Stimulated activated effector memory CD8-positive, alpha-beta T cell treated with anti-CD3 and anti-CD28 coated beads, Interleukin-12 subunit alpha, Interleukin-12 subunit beta, amount 100 ng/mL, for 72 hours (primary cell): Measurements from ENCODE around the gene EEF2.
A peak's percentile ranks its signal among the peaks of the same experiment; 100 is the strongest.

ENCODE experiments used
- ATAC-seq: fragments of 150-1000 bp; cut with Tn5 transposase; 2 replicates; pipeline ENCODE4 v1.10.0; 2021
- DNase-seq, 2 donors: peaks; one replicate each; pipeline ENCODE4 v3.0.0; 2021 to 2022; ENCODE audit warnings: low spot score in 2 of 2
- H3K27ac Mint-ChIP-seq: one replicate; pipeline ENCODE4 v1.8.0; 2022; ENCODE audit warnings: mild to moderate bottlenecking, mixed read lengths
- H3K36me3 Mint-ChIP-seq: one replicate; pipeline ENCODE4 v1.8.0; 2022; ENCODE audit warnings: mild to moderate bottlenecking, mixed read lengths
- H3K4me1 Mint-ChIP-seq: one replicate; pipeline ENCODE4 v1.8.0; 2022; ENCODE audit warnings: mixed read lengths
- H3K4me3 Mint-ChIP-seq: one replicate; pipeline ENCODE4 v1.8.0; 2022; ENCODE audit warnings: mild to moderate bottlenecking, mixed read lengths
- H3K9me3 Mint-ChIP-seq: one replicate; pipeline ENCODE4 v1.8.0; 2022; ENCODE audit warnings: mixed read lengths

The EEF2 gene

DNA sequence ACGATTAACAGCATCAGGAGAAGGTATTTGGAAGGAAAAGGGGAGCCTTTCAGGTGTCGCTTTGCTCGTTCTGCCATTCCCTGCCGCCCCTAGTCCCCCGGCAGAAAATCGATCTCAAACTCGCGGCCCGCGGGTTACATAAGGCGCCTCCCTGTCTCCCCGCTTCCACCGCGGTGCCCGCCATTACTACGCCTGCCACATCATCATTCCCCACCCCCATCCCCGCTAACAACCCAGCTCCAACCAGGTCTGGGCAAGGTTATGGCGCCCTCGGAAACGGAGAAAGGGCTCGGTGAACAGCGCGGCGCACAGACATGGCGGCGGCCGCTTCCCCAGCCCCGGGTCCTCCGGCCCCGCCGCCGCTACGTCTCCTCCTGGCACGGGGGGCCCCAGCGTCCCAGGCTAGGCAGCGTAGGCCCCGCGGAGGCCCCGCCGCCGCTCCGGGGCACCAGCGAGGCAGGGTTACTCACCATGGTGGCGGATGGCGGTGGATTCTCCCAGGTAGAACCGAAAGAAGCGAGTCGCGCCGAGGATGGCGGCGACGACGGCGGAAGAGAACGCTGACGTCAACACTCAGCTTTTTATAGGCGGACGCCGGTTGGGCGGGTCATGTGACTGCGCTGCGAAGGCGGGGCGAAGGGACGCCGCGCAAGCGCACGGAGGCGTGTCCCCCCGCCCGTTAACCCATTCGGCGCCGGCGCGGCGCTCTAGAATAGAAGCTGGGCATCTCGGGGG lies at the start of gene EEF2:
Gene EEF2 (minus strand): TSS at position 556 of the 735 bp plus-strand sequence. CDS start 83 bp downstream, at position 473.
- DNase-seq (peak; percentile 92 to 95), ATAC-seq (peak; percentile 51)
- no peaks in the 10 kb centered on the region for H3K9me3 Mint-ChIP-seq
- peak within 1 kb of the TSS; percentile 99 for H3K27ac Mint-ChIP-seq
- peaks cover 72% of the 10 kb centered on the region for H3K36me3 Mint-ChIP-seq
- H3K4me1 Mint-ChIP-seq = peaks cover 46% of the 10 kb centered on the region
- peak within 1 kb of the TSS; percentile 96 for H3K4me3 Mint-ChIP-seq

DNA sequence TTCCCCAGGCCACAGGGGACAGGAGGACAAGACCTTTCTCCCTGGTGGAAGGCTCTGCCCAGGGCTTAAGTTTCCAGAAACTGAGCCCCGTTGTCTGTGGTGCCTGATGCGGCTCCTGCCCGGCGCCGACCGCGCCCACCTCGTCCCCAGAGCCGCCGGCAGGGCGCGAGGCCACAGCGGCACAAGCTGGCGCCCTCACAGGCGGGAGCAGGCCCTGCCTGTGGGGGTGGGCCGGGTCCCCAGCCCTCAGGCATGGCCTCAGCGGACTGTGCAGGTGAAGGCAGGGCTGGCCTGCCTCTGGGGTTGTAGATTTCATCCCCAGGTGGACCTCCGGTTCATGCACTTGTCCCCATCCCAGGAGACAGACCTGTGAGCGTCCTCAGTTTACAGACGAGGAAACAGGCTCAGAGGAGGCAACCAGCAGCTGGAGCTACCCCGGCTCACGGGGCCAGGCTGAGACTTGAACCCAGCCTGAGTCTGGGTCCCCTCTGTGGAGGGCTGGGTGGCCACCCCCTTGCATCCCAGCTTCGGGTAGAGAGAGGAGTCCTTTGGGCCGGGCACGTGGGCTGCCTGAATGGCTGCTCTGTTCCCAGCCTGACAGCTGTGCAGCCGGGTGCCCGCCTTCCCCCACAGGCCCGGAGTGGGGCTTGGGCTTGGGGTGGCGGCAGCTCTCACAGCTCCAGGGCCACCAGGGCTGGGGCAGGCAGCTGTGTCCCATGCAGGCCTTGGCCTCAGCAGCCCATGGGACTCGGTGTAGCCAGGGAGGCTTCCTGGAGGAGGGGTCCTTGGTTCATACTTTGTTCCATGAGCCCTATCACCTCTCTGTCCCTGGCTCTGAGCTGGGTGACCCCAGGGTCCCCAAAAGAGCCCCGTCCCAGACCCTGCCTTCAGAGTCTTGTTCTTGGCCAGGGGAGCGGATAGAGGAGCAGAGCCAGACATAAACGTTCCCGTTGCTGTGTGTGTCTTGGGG lies 49.1 kb upstream of the EEF2 start:
- Mint-ChIP-seq H3K4me3 (no peak overlapping the region), H3K4me1 (no peaks in the 10 kb centered on the region), H3K9me3 (no peaks in the 10 kb centered on the region), H3K36me3 (peaks cover 52% of the 10 kb centered on the region), H3K27ac (no peak overlapping the region)
- ATAC-seq (no peak), DNase-seq (no peak)

DNA sequence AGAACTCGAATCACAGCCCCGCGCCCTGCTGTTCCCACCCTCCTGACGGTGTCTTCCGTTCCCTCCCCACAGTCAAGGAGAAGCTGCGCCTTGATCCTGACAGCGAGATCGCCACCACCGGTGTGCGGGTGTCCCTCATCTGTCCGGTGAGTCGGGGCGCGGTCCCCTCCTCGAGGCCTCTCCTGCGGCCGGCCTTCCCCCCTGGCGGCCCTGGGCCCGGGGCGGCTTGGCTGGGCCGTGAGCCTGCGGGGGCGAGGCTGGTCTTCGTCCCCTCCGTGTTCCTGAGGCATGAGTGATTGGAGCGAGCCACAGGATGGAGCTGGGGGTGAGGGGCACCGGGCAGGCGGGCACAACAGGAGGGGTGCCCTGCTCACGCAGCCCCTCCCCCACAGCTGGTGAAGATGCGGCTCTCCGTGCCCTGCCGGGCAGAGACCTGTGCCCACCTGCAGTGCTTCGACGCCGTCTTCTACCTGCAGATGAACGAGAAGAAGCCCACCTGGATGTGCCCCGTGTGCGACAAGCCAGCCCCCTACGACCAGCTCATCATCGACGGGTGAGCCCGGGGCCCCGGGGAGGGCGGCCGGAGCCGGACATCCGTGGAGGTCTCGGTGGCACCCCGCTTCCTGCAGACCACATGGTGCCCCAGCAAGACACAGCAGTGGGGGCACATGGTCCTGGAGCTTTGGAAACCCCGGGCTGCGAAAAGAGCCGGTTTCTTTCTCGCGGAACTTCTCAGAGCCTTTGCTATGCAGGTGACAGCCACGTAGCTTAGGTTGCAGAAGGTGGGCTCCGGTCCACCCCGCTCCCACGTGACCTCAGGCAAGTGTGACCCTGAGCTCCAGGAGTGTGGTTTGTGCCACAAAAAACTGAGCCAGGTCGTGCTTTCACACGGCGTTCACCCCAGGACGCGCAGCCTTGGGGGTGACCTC lies 48.0 kb upstream of the EEF2 start:
- H3K36me3 Mint-ChIP-seq = peaks cover 48% of the 10 kb centered on the region
- DNase-seq (no peak), ATAC-seq (no peak)
- H3K9me3 Mint-ChIP-seq = no peaks in the 10 kb centered on the region
- no peak overlapping the region for H3K4me3 Mint-ChIP-seq
- no peaks in the 10 kb centered on the region for H3K4me1 Mint-ChIP-seq
- peak overlapping the region; percentile 10 for H3K27ac Mint-ChIP-seq

DNA sequence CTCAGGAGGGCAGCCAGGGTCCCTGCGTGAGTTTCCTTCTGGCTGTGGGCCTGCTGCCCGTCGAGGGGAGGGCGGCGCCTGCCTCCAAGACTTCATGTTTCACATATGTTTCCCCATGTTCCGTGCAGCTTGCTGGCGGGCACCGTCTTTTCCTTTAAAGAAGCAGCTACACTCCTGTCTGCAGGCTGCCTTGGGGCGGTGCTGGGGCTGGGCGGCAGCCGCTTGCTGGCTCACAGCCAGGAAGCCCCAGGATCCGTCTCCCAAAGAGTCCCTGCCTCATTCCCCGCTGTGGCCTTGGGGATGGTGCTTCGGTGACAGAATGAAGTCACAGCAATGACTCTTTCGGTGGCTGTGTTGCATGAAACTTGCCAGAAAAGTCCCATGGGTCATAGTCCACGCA lies 47.2 kb upstream of the EEF2 start:
- Mint-ChIP-seq H3K36me3 (peaks cover 42% of the 10 kb centered on the region), H3K4me3 (no peak overlapping the region), H3K4me1 (no peaks in the 10 kb centered on the region), H3K27ac (peak overlapping the region; percentile 10), H3K9me3 (no peaks in the 10 kb centered on the region)
- ATAC-seq (no peak), DNase-seq (no peak)

DNA sequence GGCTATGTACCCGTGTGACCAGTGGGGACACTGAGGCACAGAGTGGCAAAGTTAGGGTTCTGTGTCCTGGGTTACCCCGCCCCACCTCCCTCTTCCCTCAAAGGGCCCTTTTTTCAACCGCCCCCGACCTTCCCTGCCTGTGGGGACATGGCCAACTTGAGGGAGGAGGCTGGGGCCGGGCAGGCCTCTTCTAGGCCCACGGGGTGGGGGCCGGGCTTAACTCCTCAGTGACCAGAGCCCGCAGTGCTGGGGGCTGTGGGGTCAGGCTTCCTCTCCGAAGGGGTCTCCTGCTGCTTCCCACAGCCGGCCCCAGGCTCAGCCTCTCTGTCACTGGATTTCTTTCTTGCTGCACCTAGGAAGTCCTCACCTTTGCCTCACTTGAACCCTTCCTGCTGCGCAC lies 46.2 kb upstream of the EEF2 start:
- no peaks in the 10 kb centered on the region for H3K9me3 Mint-ChIP-seq
- DNase-seq = no peak
- no peaks in the 10 kb centered on the region for H3K4me1 Mint-ChIP-seq
- peak overlapping the region; percentile 60 for H3K27ac Mint-ChIP-seq
- peaks cover 50% of the 10 kb centered on the region for H3K36me3 Mint-ChIP-seq
- no peak for ATAC-seq
- H3K4me3 Mint-ChIP-seq = no peak overlapping the region

DNA sequence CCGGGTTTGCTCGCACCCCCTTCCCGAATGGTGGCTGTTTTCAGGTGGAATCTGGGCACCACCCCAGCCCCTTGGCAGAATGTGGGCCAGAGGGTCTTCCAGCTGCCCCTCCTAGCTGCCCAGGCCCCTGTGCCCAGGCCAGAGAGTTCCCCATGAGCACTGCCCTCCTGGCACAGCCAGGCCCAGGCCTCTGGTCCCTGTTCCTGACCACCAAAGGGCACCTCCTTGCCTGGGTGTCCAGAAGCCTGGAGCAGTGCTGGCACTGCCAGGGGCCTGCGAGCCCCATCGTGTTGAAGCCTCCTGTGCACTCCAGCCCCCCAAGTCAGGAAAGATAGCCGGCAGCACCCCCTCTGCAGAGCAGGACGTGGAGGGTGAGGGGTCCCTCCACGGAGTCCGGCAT lies 45.7 kb upstream of the EEF2 start:
- Mint-ChIP-seq H3K27ac (peak overlapping the region; percentile 60), H3K4me3 (no peak overlapping the region), H3K4me1 (no peaks in the 10 kb centered on the region), H3K9me3 (no peaks in the 10 kb centered on the region), H3K36me3 (peaks cover 55% of the 10 kb centered on the region)
- no peak for ATAC-seq
- no peak for DNase-seq

DNA sequence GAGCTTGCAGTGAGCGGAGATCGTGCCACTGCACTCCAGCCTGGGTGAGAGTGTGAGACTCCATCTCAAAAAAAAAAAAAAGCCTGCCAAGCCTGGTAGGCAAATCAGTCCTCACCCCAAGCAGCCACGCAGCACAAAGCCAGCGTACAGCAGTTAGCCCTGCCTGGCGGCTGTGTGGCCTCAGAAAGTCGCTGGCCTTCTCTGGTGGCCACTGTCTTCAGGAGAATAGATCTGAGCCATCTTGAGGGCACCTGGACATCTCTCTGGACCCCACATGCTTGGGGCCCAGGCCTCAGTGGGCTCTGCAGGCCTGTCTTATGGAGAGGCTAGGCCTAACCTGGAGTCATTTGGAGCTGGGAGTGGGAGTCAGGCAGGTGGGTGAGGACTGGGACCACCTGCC lies 45.3 kb upstream of the EEF2 start:
- no peaks in the 10 kb centered on the region for H3K9me3 Mint-ChIP-seq

DNA sequence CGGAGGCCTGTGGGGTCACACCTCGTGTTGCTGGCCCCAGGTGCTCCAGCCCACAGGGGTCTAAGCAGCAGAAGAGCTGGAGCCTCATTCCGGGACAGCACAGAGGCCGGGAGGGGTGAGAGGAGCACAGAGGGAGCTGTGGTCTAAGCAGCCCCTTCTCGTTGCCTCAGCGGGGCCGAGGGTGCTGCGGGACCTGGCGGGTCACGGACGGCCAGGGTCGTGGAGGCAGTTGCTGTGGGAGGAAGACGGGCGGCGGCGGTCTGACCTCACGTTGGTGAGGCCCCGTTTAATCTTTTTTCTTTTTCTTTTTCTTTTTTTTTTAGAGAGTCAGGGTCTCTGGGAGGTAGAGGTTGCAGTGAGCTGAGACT lies 44.0 kb upstream of the EEF2 start:
- Mint-ChIP-seq H3K4me3 (no peak overlapping the region), H3K4me1 (no peaks in the 10 kb centered on the region), H3K9me3 (no peaks in the 10 kb centered on the region), H3K27ac (no peak overlapping the region), H3K36me3 (peaks cover 62% of the 10 kb centered on the region)
- DNase-seq (no peak), ATAC-seq (no peak)

More for the DNA sequence above, 45.3 kb upstream of the EEF2 start:
- Mint-ChIP-seq H3K36me3 (peaks cover 59% of the 10 kb centered on the region), H3K4me1 (no peaks in the 10 kb centered on the region), H3K27ac (peak overlapping the region; percentile 60), H3K4me3 (no peak overlapping the region)
- DNase-seq = no peak
- no peak for ATAC-seq

DNA sequence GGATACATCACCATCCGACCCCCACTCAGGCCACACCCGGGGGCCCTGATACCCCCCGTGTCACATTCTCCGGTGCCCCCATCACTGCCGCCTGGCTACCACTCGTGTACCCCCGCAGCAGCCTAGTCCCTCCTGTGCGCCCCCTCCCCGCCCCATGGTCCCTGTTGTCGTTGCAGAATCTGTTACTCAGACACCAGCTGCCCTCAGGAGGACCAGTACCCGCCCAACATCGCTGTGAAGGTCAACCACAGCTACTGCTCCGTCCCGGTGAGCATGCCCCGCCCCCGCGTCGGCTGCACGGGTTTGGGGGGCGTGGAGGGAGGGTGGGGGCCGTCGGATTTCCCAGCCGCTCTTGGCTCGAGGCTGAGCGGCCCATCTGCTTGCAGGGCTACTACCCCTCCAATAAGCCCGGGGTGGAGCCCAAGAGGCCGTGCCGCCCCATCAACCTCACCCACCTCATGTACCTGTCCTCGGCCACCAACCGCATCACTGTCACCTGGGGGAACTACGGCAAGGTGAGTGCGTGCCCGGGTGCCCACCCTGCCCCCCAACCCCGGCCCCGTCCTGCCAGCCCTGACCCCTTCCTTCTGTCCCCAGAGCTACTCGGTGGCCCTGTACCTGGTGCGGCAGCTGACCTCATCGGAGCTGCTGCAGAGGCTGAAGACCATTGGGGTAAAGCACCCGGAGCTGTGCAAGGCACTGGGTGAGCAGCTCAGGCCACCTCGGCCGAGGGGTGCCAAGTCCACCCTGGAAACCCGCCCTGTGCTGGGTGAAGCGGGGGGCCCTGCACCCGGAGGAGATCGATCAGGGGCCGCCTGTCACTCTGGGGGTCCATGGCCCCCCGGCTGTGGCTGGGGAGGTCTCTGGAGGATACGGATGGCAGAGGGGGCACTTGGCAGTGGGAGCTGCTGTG lies 43.3 kb upstream of the EEF2 start:
- ATAC-seq (no peak), DNase-seq (no peak)
- Mint-ChIP-seq H3K36me3 (peaks cover 62% of the 10 kb centered on the region), H3K4me3 (no peak overlapping the region), H3K27ac (no peak overlapping the region), H3K9me3 (no peaks in the 10 kb centered on the region), H3K4me1 (no peaks in the 10 kb centered on the region)

DNA sequence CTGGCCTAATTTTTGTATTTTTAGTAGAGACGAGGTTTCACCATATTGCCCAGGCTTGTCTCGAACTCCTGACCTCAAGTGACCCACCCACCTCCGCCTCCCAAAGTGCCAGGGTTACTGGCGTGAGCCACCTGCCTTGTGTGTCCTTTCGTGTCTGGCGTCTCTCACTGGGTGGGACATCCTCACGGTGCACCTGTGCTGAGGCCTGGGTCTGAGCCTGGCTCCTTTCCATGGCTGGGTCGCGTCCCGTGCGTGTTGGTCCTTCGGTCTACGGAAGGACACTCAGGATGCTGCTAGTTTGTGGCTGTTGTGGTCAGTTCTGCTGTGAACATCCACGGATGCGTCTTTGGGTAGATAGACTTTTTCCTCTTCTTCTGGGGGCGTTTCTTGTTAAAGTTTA lies 41.9 kb upstream of the EEF2 start:
- H3K36me3 Mint-ChIP-seq = peaks cover 54% of the 10 kb centered on the region
- H3K4me3 Mint-ChIP-seq = no peak overlapping the region
- DNase-seq (no peak), ATAC-seq (no peak)
- no peaks in the 10 kb centered on the region for H3K4me1 Mint-ChIP-seq
- H3K9me3 Mint-ChIP-seq = no peaks in the 10 kb centered on the region
- no peak overlapping the region for H3K27ac Mint-ChIP-seq

DNA sequence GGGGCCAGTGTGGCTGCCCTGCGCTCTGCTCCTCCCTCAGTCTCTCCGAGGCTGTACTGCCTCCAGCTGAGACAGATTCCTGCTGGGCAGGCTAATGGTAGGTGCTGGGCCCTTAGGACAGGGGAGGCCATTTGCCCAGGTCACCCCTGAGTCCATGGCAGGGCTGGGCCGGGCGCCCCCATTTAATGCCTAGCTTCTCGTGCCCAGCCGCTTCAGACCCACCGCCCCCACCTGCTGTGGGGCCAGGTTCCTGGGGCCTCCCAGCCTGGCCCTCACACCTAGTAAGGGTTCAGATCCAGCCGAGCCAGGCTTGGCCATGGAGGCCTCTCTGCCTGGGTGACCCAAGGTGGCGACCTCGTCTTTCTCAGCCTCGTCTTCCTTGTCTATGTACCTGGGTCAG lies 40.1 kb upstream of the EEF2 start:
- peak; percentile 19 for ATAC-seq
- Mint-ChIP-seq H3K9me3 (no peaks in the 10 kb centered on the region), H3K4me3 (no peak overlapping the region), H3K36me3 (peaks cover 42% of the 10 kb centered on the region), H3K4me1 (no peaks in the 10 kb centered on the region), H3K27ac (no peak overlapping the region)
- DNase-seq = no peak

DNA sequence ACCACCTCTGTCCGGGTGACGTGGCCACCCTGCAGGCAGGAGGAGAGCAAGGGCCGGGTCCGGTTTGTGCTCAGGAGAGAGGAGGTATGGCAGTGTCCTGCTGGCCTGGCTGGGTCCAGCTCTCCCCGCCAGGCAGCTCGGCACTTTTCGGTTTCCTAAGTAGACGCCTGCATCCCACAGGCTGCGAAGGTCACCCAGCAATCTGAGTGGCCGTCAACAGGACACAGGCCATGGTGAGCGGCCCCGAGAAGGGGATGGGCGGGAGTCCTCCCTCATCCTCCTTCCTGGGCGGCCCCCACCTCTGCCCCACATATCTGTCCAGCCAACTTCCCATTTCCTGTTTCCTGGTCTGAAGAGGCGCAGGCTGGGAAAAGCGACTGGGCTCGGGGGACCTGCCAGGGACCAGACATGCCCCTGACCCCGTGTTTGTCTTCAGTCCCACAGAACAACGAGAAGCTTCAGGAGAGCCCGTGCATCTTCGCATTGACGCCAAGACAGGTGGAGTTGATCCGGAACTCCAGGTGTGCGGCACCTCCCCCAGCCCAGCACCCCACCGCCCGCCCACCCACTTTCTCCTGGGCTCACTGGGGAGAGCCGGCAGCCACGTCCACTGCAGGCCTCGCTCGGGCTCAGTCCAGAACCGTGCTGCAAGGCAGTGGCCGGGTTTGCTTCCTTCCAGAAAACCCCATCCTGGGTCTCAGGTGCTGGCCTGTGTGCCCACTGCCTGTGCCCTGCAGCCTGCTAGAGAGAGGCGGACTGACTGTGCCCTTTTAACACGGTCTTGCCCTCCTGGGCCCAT lies 38.5 kb upstream of the EEF2 start:
- Mint-ChIP-seq H3K27ac (peak overlapping the region; percentile 26), H3K4me1 (peaks cover under 1% of the 10 kb centered on the region), H3K9me3 (no peaks in the 10 kb centered on the region), H3K4me3 (no peak overlapping the region), H3K36me3 (peaks cover 33% of the 10 kb centered on the region)
- no peak for DNase-seq
- no peak for ATAC-seq

DNA sequence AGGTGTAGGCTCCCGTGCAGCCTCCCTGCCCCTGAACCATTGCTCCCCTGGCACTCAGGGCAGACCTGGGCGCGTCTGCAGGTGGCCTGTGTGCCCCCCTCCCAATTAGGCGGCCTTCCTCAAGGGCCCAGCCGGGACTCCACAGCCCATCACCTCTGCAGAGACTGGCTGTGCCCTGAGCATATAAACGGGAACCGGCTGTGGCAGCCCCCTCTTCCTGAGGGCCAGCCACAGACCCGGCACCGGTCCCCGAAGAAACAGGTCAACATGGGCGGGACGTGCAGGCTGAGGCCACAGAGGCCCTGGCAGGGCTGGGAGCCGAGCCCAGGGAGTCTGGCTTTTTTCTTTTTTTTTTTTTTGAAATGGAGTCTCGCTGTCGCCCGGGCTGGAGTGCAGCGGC lies 34.3 kb upstream of the EEF2 start:
- Mint-ChIP-seq H3K4me1 (peaks cover 7% of the 10 kb centered on the region), H3K27ac (no peak overlapping the region), H3K9me3 (no peaks in the 10 kb centered on the region), H3K36me3 (peaks cover 25% of the 10 kb centered on the region), H3K4me3 (no peak overlapping the region)
- ATAC-seq = no peak
- no peak for DNase-seq
